Measurements from ENCODE around the gene TRIM50.
"Not testable (repeated sequence)": the region's sequence is repeated elsewhere in the genome, so short reads cannot be mapped to it uniquely, and the experiment has no call there.

Gene TRIM50

GRCh38 chr7:73350306-73351068 is 22.6 kb upstream of the TRIM50 start:
- DNase-seq: no peak

GRCh38 chr7:73349763-73350162 is 21.9 kb upstream of the TRIM50 start:
- DNase-seq: no peak

- DNase-seq: no peak
These were observed 18.1 kb upstream of the TRIM50 start for GRCh38 chr7:73345951-73346350.

- DNase-seq: no peak
These were observed 17.7 kb upstream of the TRIM50 start for GRCh38 chr7:73345538-73345937.

- DNase-seq: peak in 1 of 51 donors; percentile 8
These were observed 15.9 kb upstream of the TRIM50 start for GRCh38 chr7:73343671-73344380.

GRCh38 chr7:73342645-73343044 is 14.8 kb upstream of the TRIM50 start:
- DNase-seq: peak in 15 of 51 donors; percentile 6 to 27 (median 16)

GRCh38 chr7:73341877-73342276 is 14.0 kb upstream of the TRIM50 start:
- no peak for DNase-seq

GRCh38 chr7:73340514-73340913 is 12.6 kb upstream of the TRIM50 start:
- DNase-seq: no peak

- DNase-seq: no peak
These were observed 10.4 kb upstream of the TRIM50 start for GRCh38 chr7:73338321-73338720.

- DNase-seq: no peak
These were observed 4.6 kb upstream of the TRIM50 start for GRCh38 chr7:73332447-73332846.

- DNase-seq: no peak
These were observed 2.9 kb upstream of the TRIM50 start for GRCh38 chr7:73330772-73331171.

GRCh38 chr7:73329861-73330581 is 2.1 kb upstream of the TRIM50 start:
- DNase-seq: no peak

- no peak for DNase-seq
These were observed 814 bp upstream of the TRIM50 start for GRCh38 chr7:73328696-73329095.

- DNase-seq: not testable (repeated sequence)
These were observed 433 bp downstream of the TRIM50 start for GRCh38 chr7:73327449-73327848.

- not testable (repeated sequence) for DNase-seq
These were observed 2.5 kb downstream of the TRIM50 start for GRCh38 chr7:73325424-73325823.

- peak in 36 of 51 donors; percentile 1 to 55 (median 32) for DNase-seq
These were observed 3.6 kb downstream of the TRIM50 start for GRCh38 chr7:73324081-73324845.

- DNase-seq: not testable (repeated sequence)
These were observed 4.3 kb downstream of the TRIM50 start for GRCh38 chr7:73323434-73324080.

- DNase-seq: not testable (repeated sequence)
These were observed 7.9 kb downstream of the TRIM50 start for GRCh38 chr7:73320009-73320408.

GRCh38 chr7:73319541-73319940 is 8.3 kb downstream of the TRIM50 start:
- not testable (repeated sequence) for DNase-seq

- DNase-seq: not testable (repeated sequence)
These were observed 9.2 kb downstream of the TRIM50 start for GRCh38 chr7:73318656-73319204.

GRCh38 chr7:73316521-73316920 is 11.4 kb downstream of the TRIM50 start:
- DNase-seq: no peak
